Mesenteric fat pad (tissue), 1 donor: ENCODE data around the gene FBXO17. TPM values are rescaled to one million over a fixed set of nuclear protein-coding genes. Genes with fewer than 3 reads are reported as not detected.
"Not testable (repeated sequence)": the region's sequence is repeated elsewhere in the genome, so short reads cannot be mapped to it uniquely, and the experiment has no call there.

ENCODE experiments used
- DNase-seq: peaks from one replicate; pipeline ENCODE4 v3.0.0-alpha.2; 2020; ENCODE audit warnings: low spot score
- total RNA-seq: library from RNA; stranded (reverse); fragmentation: NEBNext Ultra II Directional; extraction: Animal tissue kit (Norgen Biotek cat#: 25700); gene quantifications from one replicate; pipeline ENCODE4 v1.2.1, GENCODE V29; 2021
- donor health status: DM: yes; HTN: yes; CAD: no.

Gene FBXO17
- total RNA-seq, 1 donor from 2014 or later, result 28.4 TPM

GRCh38 chr19:38945562-38946228, 29.8 kb downstream of the FBXO17 start:
- DNase-seq, result no peak

DNA sequence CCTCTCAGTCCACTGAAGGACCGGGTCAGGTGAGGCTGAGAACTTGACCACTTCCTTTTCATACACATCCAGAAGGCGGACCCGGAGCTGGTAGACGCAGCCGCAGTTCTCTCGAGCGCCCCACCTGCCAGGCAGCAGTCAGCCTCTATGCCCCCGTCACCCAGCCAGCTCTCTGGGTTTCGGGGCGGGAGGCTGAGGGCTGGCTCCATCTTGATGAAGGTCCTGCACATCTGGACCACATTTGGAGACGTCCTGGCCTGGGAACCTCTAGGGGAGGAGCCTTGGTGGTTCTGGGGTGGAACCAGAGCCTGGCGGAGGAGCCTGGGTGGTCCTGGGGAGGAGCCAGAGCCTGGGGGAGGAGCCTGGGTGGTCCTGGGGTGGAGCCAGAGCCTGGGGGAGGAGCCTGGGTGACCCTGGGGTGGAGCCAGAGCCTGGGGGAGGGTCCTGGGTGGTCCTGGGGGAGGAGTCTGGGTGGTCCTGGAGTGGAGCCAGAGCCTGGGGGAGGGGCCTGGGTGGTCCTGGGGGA, 30.5 kb downstream of the FBXO17 start:
- no peak for DNase-seq

GRCh38 chr19:38942471-38943181, 32.9 kb downstream of the FBXO17 start:
- DNase-seq, result no peak

GRCh38 chr19:38941979-38942378, 33.6 kb downstream of the FBXO17 start:
- no peak for DNase-seq

DNA sequence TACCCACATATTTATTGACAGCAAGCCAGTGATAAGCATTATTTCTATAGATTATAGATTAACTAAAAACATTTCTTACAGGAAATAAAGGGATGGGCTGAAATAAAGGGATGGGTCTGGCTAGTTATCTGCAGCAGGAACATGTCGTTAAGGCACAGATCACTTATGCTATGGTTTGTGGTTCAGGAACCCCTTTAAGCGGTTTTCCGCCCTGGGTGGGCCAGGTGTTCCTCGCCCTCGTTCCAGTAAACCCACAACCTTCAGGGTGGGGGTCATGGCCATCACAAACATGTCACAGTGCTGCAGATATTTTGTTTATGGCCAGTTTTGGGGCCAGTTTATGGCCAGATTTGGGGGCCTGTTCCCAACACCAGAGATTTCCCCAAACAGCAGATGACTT, 34.1 kb downstream of the FBXO17 start:
- DNase-seq, result not testable (repeated sequence)

DNA sequence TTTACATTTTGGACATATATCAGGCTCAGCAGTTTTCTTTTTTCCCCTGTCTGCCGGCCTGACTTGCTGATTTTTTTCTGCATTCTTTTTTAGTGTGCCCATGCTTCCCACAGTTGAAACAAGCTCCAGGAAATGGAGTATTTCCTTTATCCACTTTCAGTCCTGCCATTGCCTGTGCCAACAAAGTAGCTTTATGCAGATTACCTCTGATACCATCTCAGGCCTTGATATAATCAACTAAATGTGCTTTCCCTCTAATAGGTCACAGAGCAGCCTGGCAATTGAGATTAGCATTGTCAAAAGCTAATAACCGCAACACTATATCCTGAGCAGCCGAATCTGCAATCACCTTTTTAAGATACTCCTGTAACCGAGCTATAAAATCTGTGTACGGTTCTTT, 35.6 kb downstream of the FBXO17 start:
- no peak for DNase-seq

GRCh38 chr19:38933544-38933943, 42.0 kb downstream of the FBXO17 start:
- no peak for DNase-seq

- DNase-seq, result no peak
These were observed 42.9 kb downstream of the FBXO17 start for GRCh38 chr19:38932425-38933179.

DNA sequence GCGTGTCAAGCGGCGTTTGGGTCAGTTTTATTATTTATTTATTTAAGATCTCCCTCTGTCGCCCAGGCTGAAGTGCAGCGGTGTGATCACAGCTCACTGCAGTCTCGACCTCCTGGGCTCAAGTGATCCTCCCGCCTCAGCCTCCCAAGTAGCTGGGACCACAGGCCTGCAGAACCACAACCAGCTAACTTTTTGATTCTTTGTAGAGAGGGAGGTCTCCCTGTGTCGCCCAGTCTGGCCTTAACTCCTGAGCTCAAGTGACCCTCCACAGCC, 44.1 kb downstream of the FBXO17 start:
- DNase-seq, result no peak

GRCh38 chr19:38930776-38931520, 44.6 kb downstream of the FBXO17 start, which contains the start of gene MRPS12:
Gene MRPS12, plus strand, starts transcription at chr19:38930944. Its CDS starts 351 bp downstream, at chr19:38931295.
- DNase-seq, result peak; percentile 98

DNA sequence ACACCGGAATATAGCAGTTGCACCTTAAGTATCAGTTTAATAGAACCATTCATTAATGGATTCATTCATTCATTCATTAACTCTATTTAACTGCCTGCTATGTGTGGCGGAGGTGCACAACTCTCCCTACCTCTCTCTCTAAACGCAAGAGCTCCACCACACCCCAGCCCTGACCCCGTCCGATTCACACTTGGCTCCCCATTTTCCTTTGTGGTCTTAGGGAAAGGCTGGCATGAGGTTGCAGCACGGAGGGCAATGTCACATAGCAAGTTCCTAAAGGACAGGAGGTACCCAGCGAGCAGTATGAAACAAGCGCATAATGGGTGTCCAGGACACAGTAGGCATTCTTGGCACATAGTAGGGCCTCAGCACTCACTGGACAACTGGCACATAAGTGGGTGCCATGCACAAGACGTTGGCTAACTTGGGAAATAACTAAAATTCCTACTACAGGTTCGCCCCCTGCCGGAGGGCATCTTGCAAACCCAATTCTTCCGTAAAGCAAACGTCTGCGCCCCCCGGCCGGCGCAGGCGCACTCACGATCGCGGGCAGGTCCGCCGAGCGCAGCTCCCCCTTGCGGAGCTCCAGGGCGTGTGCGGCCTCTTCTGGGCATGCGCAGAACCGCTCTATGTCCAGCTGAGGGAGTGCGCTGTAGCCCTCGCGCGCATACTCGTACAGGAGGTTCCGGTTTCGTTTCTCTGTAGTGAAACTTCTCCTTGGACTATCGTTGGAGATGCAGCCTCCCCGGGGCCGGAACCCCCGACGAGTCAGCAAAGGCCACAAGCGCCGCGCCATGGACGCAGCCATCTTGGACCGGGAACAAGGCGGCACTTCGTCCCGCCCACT, 45.4 kb downstream of the FBXO17 start, which contains the start of gene SARS2:
Gene SARS2, minus strand, starts transcription at position 835 of the 847 bp plus-strand sequence. Its CDS starts 27 bp downstream, at position 808.
- DNase-seq, result peak; percentile 97

DNA sequence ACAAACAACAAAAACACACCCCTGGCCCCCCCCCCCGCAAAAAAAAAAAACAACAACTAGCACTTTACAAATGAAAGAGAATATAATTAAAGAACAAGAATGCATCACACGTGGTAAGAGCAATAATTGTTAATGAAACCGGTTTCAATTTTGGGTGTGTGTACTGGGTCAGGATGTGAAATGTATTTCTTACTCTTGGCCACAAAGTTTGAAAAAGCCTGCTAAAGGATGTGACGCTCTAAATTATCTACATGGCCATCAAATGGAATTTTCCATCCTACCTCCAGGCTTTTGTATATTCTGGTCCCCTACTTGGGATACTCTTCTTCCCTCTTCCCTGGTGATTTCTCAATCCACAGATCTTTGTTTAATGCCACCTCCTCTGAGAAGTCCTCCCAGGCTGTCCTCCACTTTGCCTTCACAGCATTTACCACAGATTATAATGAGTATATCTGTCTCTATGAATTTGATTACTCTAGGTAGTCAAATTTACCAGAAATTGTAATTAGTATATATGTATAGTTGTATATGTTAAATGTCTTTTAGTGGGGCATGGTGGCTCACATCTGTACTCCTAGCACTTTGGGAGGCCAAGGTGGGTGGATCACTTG, 47.0 kb downstream of the FBXO17 start:
- no peak for DNase-seq

DNA sequence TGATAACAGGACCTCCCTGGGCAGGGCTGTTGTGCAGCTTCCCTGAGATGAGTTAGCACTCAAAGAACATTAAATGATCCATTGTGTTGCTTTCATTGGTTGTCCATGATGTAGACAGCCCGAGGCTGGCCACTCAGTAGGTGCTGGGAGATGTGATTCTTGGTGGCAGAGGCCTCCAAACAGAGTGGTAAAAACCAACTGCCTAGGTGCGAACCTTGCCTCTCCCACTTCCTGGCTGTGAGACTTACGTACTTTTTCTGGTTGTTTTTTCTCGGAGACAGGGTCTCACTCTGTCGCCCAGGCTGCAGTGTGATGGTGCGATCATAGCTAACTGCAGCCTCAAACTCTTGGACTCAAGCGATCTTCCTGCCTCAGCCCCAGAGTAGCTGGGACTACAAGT, 51.2 kb downstream of the FBXO17 start:
- no peak for DNase-seq

DNA sequence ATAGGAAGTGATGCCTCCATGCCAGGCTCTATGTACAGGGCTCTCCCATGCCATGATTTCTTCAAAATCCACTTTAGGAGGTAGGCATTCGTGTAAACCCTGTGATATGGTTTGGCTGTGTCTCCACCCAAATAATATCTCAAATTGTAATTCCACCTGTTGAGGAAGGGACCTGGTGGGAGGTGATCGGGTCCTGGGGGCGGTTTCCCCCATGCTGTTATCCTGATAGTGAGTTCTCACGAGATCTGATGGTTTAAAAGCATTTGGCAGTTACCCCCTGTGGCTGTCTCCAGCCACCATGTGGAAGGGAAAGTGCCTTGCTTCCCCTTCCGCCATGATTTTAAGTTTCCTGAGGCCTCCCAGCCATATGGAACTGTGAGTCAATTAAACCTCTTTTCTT, 53.1 kb downstream of the FBXO17 start:
- DNase-seq, result no peak

DNA sequence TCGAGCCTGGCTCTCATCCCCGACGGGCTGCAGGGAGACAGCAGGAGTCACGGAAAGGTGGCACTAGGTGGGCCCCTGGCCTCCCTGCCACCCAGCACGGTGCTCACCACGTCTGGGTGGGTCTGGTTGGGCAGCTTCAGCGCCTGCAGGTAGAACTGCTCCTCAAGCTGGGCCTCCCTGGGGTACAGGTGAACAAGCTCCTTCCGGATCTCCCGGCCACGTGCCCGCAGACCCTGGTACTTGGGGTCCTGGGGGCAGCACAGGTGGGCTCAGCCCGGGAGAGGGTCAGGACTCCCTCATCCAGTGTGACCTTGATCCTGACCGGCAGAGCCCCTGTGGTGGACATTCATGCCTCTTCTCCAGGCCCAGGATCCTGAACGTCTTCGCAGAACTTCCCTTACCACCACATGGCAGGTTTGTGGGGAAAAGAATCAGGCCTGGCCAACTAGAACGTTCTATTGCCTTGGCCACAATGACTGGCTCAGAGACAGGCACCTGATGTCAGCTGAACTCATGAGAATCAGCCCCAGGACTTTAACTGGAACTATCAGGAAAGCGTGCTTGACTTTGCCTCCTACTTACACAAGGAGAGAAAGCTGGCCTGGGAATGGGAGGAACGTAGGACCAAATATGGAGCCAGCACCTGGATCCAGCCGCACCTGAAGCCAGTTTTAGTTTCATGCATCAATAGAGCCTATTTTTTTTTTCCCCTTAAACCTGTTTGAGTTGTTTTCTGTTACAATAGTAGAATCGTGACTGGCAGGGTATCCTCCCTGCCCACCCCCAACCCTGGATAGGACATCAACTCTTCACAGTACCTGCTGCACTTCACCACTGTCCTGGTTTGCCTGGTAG, 53.9 kb downstream of the FBXO17 start:
- DNase-seq, result no peak

DNA sequence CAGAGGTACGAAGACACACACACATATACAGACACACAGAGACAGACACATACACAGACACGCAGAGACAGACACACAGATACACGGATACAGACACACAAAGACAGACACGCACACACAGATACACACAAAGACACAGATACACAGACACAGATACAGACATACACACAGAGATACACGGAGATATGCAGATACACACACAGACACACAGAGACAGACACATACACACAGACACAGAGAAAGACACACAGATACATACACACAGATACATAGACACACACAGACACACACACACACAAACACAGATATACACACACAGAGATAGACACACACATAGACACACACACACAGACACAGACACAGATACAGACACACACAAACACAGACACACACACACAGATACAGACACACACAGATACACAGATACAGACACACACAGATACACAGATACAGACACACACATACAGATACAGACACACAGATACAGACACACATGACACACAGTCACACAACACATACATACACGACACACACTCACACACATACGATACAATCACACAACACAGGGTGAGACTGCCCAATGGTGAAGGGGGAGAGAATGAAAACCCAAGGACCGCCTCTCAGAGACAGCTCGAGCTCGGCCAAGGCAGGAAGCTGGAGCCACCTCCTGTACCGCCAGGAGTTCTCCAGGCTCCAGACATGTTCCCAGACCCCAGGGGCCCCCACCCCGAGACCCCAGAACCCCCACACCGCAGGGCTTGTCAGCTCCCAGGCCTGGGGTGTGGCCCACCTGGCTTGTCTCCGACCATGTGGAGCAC, 54.7 kb downstream of the FBXO17 start:
- DNase-seq, result no peak

- DNase-seq, result no peak
These were observed 55.5 kb downstream of the FBXO17 start for GRCh38 chr19:38919837-38920601.
